Measurements from ENCODE around the gene TSPAN14.

- TF ChIP-seq CTCF (IDR thresholded peaks at IDR 0.05; ENCODE audit: insufficient read depth, low read length) (no peak), POLR2AphosphoS5 (IDR thresholded peaks at IDR 0.05; ENCODE audit: low read depth) (no peak), REST (IDR thresholded peaks at IDR 0.05; ENCODE audit: insufficient replicate concordance, low read depth) (no peak), GABPA (IDR thresholded peaks at IDR 0.05; ENCODE audit: low read depth) (no peak)
Measured at GRCh38 chr10:80409121-80409520, 45.0 kb upstream of the TSPAN14 start.

All from HL-60 (cell line).